Testis (tissue), 2 donors: Measurements from ENCODE around the gene SUPT3H.

Source experiments
- CTCF ChIP-seq, 3 experiments: fragments of 450-650 bp in 2 of 3; fragments of 200-600 bp in 1 of 3; sonication (generic) in 1 of 3; IDR thresholded peaks; one replicate each; pipeline ENCODE4 v1.5.1; 2016 to 2019; ENCODE audit warnings: antibody characterized with exemption in 3 of 3, mild to moderate bottlenecking in 2 of 3, moderate library complexity in 1 of 3
- POLR2A ChIP-seq: fragments of 450-650 bp; IDR thresholded peaks from one replicate; pipeline ENCODE4 v1.6.1; 2017; ENCODE audit warnings: antibody characterized with exemption, mild to moderate bottlenecking, moderate library complexity

- TF ChIP-seq CTCF (IDR thresholded peaks at IDR 0.05) = no peak
- no peak for TF ChIP-seq POLR2A
These were observed 416.8 kb downstream of the SUPT3H start for GRCh38 chr6:44960898-44961297.
